ENCODE results near the gene HS1BP3.

Gene HS1BP3

DNA sequence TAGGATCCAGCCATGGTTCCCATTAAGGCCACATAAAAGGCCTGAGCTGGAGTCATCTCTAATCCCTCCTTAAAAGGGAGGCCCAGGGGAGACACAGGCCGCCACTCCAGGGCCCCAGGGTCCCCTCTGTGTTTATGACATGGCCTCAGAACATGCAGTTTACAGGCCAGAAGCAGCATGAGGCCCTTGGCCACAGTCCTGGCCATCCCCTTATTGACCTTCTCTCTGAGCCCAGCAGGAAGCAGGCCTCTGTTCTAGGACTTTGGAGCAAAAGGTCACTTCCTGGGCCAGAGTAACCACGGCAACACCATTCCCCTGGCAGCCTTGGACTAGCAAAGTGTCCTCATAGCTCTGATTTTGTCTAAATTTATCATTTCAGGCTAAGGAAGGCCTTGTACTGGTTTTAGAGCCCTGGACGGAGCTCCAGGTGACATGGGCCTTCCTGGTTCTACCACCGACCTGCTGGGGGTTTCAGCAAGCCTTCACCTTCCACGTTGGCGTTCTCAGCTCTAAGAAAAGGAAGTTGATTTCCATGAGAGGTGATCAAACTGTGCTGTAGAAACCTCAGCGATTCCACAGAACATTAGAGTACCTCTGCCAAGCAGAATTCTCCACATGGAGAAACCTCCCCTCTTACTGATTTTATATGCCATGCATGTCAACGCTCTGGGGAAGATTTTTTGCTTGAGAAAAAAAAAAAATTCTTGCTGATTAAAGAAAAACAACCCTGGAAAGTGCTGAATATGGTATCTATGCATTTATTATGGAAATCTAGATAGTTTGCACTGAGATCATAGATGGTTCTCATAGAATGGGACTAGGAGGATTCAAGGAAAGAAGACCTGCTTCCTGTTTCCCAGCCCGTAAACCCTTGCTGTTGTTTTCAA is 53.7 kb downstream of the HS1BP3 start:
- DNase-seq = no peak

DNA sequence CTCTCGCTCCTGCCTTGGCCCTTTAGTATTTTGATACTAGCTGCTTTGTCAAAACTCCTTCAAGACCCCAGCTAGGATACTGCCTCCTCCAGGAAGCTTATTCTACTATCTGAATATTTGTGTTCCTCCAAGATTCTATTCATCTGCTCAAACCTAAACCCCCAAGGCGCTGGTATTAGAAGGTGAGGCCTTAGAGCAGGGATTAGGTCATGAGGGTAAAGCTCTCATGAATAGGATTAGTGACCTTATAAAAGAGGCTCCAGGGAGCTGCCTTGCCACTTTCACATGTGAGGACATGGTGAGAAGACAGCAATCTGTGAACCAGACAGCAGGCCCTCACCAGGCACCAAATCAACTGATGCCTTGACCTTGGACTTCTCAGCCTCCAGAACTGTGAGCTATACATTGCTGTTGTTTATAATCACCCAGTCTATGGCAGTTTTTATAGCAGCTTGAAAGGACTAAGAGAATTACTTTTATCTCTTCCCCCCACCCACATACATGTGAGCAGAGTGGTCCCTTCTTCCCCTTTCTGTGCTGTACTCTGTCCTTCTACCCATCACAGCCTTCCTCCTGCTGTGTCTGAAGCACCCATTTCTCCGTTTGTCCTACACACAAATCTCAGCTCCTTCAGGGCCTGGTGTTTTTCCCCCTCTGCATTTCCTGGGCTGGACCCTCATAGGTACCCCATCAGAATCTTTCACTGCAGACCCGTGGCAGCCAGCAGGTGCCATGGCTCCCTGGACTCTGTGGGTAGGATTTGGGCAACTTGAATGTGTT is 54.5 kb downstream of the HS1BP3 start:
- no peak for DNase-seq

DNA sequence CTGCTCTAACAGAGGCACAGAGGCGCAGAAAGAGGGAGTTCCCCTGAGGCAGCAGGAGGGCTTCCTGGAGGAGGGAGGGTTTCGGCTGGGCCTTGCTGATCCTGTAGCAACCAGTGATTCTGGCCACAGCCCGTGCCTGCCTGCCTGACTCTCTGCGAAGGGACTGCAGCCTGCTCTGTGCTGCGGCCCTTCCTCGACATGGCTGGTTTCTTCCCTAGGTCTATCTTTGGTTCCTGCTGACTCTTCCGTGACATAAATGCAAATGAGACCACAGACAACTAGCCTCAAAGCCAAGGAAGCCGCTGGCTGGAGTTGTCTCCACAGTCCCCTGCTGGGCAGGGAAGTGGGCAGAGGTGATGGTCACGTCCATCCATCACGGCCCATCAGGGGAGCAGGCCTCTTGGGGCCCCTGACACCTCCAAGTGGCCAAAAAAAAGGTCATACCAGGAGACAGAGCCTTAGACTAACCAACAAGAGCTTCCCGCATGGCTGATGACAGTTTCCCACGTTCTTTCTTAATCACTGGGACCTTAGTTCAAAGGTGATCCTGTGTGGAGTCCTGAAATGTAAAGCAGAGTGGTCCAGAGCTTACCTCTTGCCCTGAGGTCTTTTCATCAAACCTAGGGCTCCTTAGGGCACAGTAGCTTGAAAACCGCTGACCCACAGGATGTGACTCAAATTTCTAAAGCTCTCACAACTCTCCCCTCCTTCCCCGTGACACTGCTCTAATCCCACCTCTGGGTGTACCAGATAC is 55.3 kb downstream of the HS1BP3 start:
- peak; percentile 10 for DNase-seq

DNA sequence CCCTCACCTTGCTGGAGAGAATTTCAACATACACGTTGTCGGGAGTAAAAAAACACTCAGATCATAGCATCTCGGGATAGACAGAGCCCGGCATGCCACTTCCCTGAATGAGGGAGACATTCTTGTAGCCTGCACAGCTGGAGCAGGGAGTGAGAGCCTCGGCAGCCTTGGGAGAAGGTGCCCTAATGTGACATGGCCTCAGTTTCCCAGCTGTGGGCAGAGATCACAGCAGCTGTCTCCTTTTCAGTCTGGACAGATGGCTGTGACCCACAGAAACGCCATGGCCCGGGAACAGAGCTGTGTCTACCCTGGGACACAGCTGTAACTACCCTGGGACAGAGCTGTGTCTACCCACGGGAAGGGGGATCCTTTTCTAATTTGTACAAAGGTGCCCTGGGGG is 55.9 kb downstream of the HS1BP3 start:
- no peak for DNase-seq

DNA sequence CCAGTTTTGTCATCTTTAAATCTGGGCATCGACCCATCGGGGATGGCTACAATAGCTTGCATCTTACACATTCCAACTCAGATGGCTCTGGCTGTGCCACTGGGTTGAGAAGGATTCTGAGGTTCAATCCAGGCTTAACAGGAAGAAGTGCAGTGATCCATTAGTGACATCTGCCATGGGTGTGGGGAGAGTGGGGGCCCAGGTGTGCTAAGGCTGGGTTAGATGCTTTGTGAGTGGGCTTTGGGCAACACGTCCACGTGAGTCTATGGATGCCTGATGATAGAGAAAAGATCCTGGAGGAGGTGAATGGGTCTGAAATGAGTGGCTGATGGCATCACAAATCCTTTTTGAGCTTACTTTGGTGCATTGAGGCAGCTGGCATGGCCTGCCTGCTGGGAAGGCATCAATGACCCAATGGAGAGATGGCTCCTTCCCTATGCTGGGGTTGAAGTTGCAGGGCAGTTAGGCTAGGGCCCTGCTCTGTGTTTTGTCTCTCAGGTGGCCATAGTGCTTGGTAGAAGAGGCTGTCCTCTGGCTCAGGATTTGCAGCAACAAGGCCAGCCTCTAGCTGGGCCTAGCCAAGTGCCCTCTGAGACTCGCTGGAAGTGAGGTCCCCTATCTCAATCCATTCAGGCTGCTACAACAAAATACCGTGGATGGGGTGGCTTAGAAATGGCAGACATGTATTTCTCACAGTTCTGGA is 56.7 kb downstream of the HS1BP3 start:
- DNase-seq = no peak

DNA sequence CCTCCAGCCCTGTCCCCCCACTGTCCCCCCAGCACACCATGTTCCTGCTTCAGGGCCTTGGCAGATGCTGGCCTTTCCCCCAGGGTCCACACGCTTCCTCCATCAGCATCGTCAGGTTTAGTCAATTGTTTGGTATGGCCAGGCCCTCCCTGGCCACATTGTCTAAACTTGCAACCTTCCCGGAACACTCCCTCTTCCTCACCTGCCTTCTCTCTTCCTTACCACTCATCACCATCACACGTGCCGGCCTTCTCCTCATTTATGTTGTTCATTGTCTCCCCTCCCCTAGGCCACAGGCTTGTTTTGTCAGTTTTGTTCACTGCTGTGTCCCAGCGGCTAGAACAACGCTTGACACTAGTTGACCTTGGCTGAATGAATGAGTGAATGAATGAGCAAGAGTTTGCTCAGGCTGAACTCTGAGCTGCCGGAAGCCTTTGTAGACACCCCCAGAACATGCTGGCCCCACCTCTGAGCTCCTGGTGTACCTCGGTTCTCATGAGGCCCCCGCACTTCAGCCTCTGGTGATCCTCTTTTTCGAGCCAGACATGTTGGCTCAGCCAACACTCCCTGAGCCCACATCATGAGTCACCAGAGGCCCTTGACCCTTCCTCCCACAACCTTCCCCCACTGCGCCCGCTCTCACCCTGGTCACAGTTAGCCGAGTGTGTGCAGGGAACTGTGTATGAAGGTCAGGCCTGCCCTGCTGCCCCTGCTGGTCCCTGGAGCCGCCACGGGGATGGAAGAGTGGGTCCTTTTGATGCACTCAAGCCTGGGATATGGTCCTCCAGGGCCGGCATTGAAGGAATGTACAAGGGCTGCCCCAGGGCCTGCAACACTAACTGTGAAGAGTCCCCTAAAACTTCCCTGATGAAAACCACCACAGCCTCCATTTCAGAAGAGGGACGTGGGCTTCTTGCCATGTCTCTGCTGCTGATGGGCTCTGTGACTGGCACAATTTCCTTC is 57.5 kb downstream of the HS1BP3 start:
- no peak for DNase-seq

DNA sequence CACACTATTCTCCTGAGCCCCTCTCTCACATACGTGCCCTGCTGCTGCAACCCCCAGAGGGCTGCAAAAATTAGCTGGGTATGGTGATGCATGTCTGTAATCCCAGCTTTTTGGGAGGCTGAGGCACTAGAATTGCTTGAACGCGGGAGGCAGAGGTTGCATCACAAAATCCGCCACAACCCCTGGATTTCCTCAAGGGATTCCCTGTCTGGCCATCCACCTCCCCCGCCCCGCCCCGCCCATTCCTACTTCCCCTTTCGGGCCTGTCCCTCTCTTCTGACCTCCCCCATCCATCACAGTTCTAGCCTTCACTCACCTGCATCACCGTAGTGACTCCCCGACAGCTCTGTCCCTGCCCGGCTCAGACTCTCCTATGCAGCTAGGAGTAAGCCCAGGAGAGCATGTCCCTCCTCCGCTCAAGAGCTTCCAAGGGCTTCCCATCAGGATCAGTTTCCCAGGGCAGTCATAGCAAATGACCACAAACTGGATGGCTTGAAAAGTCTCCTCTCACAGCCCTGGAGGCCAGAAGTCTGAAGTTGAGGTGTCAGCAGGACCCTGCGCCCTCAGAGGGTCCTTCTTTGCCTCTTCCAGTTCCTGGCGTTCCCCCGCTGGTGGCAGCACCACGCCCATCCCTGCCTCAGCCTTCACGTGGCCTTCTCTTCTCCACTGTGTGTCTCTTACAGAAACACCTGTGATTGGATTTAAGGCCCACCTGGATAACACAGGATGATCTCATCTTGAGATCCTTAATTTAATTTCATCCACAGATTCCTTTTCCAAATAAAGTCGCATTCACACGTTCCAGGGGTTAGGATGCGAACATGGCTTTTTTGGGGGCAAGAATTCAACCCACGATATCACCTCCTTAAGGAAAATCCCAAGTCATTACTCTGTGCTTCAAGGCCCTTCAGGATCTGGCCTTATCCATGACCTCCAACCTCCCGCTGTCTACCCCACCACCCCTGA is 58.5 kb downstream of the HS1BP3 start:
- no peak for DNase-seq

DNA sequence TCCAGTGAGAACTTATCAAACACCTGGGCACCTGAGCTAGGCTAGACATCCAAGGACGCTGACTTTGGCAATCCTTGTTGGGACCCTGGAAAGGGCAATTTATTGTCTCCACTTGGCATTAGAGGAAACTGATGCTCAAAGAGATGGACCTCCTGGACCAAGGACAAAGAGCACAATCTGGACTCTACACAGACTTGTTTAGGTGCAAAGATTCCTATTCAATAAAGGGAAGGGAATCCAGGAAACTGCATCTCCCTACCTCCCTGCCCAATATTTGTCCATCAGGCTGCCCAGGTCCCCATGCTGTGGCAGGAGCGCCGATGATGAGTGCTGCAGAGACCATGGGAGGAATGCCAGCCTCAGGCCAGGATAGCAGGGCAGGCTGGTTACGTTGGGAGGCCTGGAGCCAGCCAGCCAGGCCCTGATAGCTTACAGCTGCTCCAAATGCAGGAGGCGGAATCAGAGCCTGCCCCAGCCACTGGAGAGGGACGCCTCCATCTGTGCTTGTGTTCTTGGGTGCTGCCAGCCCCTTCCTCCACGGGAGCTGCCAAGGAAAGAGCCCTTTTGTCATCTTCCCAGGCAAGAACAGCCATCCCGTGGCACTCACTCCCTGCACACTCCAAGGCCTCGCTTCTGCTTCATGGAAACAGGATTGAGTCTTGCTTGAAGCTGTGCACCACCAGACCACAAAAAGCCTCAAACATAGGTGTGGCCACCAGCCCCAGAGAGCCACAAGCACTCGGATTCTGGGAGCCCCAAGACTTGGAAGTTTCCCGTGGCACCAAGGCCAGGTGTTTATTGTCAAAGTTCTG is 60.0 kb downstream of the HS1BP3 start:
- no peak for DNase-seq

DNA sequence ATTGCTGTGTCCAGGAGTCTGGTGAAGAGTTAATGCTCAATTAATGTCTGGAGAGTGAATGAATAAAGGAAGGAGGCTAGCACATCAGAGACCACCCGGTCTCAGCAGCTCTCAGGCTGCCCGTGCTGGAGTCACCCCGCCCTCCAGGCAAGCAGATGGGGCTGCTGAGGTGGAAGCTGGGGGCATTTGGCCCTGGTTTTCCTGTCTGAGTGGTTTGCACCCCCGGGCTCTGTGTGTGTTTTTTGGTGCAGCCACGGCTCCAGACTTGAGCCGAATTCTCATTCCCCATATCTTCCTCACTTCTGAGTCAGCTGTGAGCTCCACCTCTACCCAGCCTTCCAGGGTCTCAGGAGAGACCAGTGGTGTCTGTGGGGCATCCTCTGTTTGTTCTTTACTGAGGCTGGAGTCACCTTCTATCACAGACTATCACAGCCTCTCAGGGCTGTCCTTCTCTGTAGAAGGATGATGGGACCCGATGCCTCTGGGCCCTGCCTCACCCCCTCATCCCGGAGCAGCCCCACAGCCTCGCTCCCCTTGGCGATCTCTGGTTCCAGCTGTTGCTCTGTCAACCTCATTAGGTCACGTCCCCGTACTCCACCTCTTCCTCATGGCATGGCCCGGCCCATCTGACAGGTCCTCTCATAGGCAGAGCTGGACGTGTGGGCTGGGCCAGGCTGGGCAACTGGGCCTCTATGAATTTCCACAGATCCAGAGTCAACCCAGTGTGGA is 60.8 kb downstream of the HS1BP3 start:
- DNase-seq = no peak

DNA sequence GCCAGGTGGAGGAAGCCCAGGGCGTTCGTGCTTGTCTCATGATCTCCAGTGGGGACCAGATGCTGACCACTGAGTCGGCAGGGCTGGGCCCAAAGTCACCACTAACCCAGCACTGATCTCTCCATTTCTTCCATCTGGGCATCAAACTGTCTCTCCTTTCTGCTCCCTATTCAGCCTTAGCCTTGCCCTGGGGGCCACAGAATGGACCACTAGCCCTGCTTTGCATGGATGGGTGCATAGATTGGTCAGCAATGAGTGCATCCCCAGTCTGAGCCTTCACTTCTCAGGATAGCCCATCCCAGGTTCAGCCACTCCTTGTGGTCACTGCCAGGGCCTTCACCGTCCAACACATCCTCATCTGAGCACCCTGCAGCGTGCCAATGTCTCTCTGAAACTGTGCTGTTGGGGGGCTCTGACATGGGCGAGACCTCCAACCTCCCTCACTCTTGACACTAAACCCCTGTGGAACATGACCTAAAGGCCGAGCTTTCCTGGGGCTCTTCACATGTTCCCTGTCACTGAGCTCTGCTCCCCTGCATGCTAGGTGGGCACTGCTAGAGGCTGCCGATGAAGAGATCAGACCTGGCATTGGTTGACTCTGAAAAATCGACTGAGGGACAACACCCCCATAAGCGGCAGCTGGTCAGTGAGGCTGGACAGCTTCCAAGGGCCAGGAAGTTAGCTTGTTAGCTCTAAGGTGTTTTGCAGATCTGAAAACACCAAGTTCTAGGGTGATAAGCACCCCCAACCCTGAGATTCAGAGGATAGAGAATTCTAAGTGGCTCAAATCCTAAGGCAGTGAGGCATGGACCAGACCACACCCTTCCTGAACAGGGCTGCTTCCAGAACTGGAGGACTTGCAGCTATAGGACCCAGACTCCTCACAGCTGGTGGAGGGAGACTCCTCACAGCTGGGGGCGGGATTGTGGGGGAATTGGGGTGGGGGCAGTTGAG is 61.7 kb downstream of the HS1BP3 start:
- DNase-seq = no peak

DNA sequence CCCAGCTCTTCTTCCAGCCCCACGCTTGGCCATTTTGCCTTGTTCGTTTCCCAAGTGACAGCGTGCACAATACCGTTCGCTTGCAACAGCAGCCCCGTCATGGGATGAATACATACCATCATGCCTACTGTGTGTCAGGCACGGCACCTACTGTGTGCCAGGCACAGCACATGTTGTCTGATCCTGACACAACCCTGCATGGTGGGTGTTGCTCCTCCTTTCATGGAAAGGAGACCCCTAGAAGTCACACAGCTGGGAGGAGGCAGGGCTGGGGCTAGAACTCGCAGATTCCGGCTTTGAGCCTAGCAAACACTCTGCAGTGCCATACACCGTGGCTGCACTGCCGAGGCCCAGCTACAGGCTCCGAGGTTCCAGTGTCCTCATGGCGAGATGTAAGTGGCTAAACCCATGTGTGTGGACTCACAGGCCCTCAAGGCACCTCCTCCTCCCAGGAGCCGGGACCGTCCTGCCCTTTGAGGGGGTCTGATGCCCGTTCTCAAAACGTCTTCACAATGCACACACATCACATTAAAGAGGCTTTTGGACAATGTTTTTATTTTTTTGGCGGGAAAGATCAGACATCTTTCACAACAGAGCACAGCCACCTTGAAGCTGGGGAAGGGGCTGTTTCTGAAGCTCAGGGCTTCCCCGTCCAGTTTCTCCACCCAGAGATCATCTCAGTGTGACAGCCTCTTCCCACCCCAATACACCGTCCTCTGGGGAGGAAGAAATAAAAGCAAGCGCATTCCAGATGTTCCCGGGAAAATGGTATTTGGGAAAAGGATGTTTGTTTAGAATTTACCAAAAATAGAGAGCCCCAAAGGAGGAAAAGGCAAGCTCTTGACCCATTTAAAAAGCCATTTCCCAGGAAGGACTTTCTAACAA is 64.9 kb downstream of the HS1BP3 start:
- no peak for DNase-seq

DNA sequence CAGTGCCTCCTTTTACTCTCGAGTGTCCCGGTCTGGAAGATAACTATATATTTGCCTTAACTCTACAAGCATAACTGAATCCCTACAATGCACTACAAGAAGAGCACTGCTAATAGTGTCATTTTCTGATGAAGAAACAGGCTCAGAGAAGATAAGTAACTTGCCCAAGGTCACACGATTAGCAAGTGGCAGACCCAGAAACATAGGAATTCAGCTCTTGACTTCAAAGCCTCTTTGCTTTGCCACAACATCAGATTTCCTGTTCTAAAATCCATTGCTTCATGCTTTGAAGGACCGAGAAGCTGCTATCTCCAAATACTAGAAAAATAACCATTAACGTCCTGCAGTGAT is 65.6 kb downstream of the HS1BP3 start:
- no peak for DNase-seq

DNA sequence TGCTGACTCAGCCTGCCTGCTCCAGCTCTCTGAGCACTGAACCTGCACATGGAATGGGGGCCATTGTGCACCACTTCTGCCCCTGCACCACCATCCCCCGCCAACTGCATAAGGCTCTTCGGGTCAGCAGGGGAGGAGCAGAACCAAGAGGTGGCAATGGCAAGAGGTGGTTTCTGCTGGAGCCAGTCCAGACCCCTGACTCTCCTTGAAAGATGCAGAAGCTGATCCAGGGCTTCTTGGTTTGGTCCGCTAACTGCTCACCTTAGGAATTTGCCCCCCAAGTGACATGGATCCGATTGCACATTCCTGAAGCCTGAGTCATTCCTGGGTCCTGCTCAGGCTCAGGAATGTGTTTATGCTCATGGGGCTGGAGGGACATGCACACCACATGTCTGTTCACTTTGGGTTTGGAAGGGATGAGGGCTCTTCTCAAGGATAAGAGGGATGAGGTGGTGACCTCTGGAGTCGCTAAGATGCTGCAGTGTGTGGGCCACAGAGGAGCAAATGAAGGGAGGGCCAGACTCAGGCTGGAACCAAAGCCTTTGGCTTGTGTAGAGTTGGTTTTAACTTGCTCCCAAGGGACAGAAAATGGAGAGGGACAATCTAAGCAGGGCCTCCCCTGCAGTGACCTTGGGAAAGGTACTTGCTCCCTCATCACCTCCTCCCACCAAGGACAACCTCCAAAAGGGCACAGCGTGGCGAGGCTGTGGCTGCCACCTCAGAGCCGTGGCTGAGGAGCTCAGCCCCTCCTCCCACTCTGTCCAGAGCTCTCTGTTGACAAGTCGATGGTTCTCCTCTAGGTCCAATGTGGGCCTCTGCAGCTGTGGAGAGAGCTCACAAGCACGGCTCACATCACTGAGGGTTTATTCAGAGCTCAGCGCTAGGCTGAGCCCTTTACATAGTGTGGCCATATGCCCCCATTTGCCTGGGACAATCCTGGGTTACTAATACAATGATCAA is 66.2 kb downstream of the HS1BP3 start:
- DNase-seq = no peak

DNA sequence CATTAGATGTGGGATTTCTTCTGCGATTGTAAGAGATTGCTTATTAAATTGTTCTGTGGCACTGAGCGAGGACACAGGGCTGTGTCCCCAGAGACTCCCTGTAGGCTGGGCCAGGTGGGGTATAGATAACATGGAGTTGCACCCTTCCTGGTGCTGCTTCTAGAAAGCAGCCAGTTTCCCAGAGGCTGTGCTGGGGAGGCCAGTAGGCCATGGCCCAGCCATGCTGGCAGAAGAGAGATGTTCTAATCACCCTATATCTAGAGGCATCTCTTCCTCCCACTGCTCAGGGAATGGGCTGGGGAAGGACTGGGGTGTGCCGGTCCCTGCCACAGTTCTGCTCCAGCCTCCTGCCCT is 66.9 kb downstream of the HS1BP3 start:
- no peak for DNase-seq

DNA sequence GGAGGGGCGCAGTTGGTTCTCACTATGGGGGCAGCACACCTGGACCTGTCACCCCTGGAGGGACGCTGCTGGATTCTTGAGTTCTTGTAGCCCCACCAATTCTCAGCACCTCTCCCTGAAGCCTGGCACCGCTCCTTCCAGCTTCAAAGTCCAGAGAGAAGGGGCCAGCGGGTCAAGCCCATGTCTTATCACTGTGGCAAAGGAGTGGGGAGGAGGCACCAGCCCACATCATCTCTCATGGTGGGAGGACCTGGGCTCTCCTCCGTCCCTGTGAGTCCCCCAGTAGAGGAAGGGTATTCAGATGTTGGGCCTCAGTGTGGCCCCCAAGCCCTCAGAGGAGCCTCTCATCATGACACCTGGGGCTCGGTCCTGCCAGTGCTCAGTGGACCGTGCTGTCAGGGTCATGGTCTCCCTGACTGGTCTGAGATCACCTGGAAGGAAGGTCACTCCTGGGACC is 67.4 kb downstream of the HS1BP3 start:
- no peak for DNase-seq
